Immature natural killer cell (primary cell): ENCODE data around the gene NTRK2. TPM values are rescaled to one million over a fixed set of nuclear protein-coding genes. Genes with fewer than 3 reads are reported as not detected.
A peak's percentile ranks its signal among the peaks of the same experiment; 100 is the strongest.

Source experiments
- DNase-seq, 3 donors: peaks; one replicate each; pipeline ENCODE4 v3.0.0; 2022; ENCODE audit warnings: mixed read lengths in 1 of 3
- H3K27ac Mint-ChIP-seq, 6 donors: one replicate each; pipeline ENCODE4 v1.8.0; 2020; ENCODE audit warnings: mixed read lengths in 6 of 6, mild to moderate bottlenecking in 5 of 6, inconsistent platforms in 4 of 6, moderate library complexity in 3 of 6
- H3K27me3 Mint-ChIP-seq, 3 donors: one replicate each; pipeline ENCODE4 v1.8.0; 2020 to 2021; ENCODE audit warnings: low read depth in 3 of 3, mild to moderate bottlenecking in 3 of 3, mixed read lengths in 3 of 3, moderate library complexity in 3 of 3, inconsistent platforms in 1 of 3
- H3K36me3 Mint-ChIP-seq, 3 donors: one replicate each; pipeline ENCODE4 v1.8.0; 2020; ENCODE audit warnings: mixed read lengths in 3 of 3, inconsistent platforms in 2 of 3, mild to moderate bottlenecking in 2 of 3
- H3K4me1 Mint-ChIP-seq, 2 donors: one replicate each; pipeline ENCODE4 v1.8.0; 2020; ENCODE audit warnings: inconsistent platforms in 2 of 2, mild to moderate bottlenecking in 2 of 2, mixed read lengths in 2 of 2, moderate library complexity in 1 of 2
- H3K4me3 Mint-ChIP-seq, 5 donors: one replicate each; pipeline ENCODE4 v1.8.0; 2020; ENCODE audit warnings: mild to moderate bottlenecking in 5 of 5, mixed read lengths in 5 of 5, inconsistent platforms in 3 of 5, moderate library complexity in 3 of 5
- H3K9me3 Mint-ChIP-seq, 6 donors: one replicate each; pipeline ENCODE4 v1.8.0; 2020; ENCODE audit warnings: mild to moderate bottlenecking in 6 of 6, mixed read lengths in 6 of 6, inconsistent platforms in 4 of 6, moderate library complexity in 3 of 6
- polyA plus RNA-seq, 3 donors: library from polyadenylated mRNA; unstranded; fragments of 300-500 nt; fragmentation: Illumina TruSeq; gene quantifications; one replicate each; pipeline ENCODE4 v1.2.3, GENCODE V29; 2021

Gene NTRK2
- polyA plus RNA-seq, 3 donors from 2014 or later = not detected

GRCh38 chr9:84669013-84669287, 579 bp upstream of the NTRK2 start:
- no peak for DNase-seq
- H3K27me3 Mint-ChIP-seq = peaks cover 5 to 37% (median 11%) of the 10 kb centered on the region in 3 donors

GRCh38 chr9:84670138-84671041, 861 bp downstream of the NTRK2 start:
- H3K9me3 Mint-ChIP-seq = peaks cover 0 to 1% (median 0%) of the 10 kb centered on the region in 6 donors
- DNase-seq = no peak
- H3K27ac Mint-ChIP-seq = no peak overlapping the region
- peaks cover 13 to 17% of the 10 kb centered on the region in 2 donors for H3K4me1 Mint-ChIP-seq
- no peak overlapping the region for H3K4me3 Mint-ChIP-seq
- H3K27me3 Mint-ChIP-seq = peaks cover 2 to 37% (median 11%) of the 10 kb centered on the region in 3 donors
- H3K36me3 Mint-ChIP-seq = no peaks in the 10 kb centered on the region

More at GRCh38 chr9:84669013-84669287, 579 bp upstream of the NTRK2 start:
- Mint-ChIP-seq H3K27ac (no peak overlapping the region), H3K36me3 (no peaks in the 10 kb centered on the region), H3K4me1 (peaks cover 13 to 17% of the 10 kb centered on the region in 2 donors), H3K4me3 (peak overlapping the region in 2 of 5 donors; percentile 33 to 37), H3K9me3 (peaks cover 0 to 1% (median 0%) of the 10 kb centered on the region in 6 donors)

GRCh38 chr9:84671586-84672521, 2.3 kb downstream of the NTRK2 start:
- Mint-ChIP-seq H3K4me3 (no peak overlapping the region), H3K27me3 (peaks cover 2 to 31% (median 7%) of the 10 kb centered on the region in 3 donors), H3K9me3 (no peaks in the 10 kb centered on the region), H3K36me3 (no peaks in the 10 kb centered on the region), H3K4me1 (peaks cover 13 to 17% of the 10 kb centered on the region in 2 donors), H3K27ac (no peak overlapping the region)
- no peak for DNase-seq

- peaks cover 2 to 24% (median 5%) of the 10 kb centered on the region in 3 donors for H3K27me3 Mint-ChIP-seq
- no peaks in the 10 kb centered on the region for H3K9me3 Mint-ChIP-seq
- H3K27ac Mint-ChIP-seq = no peak overlapping the region
Measured at GRCh38 chr9:84673806-84674205, 4.3 kb downstream of the NTRK2 start.

GRCh38 chr9:84677080-84677479, 7.6 kb downstream of the NTRK2 start:
- H3K27ac Mint-ChIP-seq = no peak overlapping the region
- DNase-seq = no peak
- no peaks in the 10 kb centered on the region for H3K9me3 Mint-ChIP-seq
- H3K27me3 Mint-ChIP-seq = peaks cover 6 to 8% (median 6%) of the 10 kb centered on the region in 3 donors
- H3K4me3 Mint-ChIP-seq = no peak overlapping the region
- H3K36me3 Mint-ChIP-seq = no peaks in the 10 kb centered on the region
- no peaks in the 10 kb centered on the region for H3K4me1 Mint-ChIP-seq

More at GRCh38 chr9:84673806-84674205, 4.3 kb downstream of the NTRK2 start:
- Mint-ChIP-seq H3K4me1 (peaks cover 5 to 6% of the 10 kb centered on the region in 2 donors), H3K36me3 (no peaks in the 10 kb centered on the region), H3K4me3 (no peak overlapping the region)
- DNase-seq = no peak

GRCh38 chr9:84679571-84679970, 10.0 kb downstream of the NTRK2 start:
- DNase-seq = no peak
- peaks cover 4 to 6% (median 5%) of the 10 kb centered on the region in 3 donors for H3K27me3 Mint-ChIP-seq
- H3K9me3 Mint-ChIP-seq = no peaks in the 10 kb centered on the region
- no peaks in the 10 kb centered on the region for H3K36me3 Mint-ChIP-seq
- no peak overlapping the region for H3K27ac Mint-ChIP-seq
- no peak overlapping the region for H3K4me3 Mint-ChIP-seq
- no peaks in the 10 kb centered on the region for H3K4me1 Mint-ChIP-seq

GRCh38 chr9:84681516-84682285, 12.2 kb downstream of the NTRK2 start:
- Mint-ChIP-seq H3K9me3 (no peaks in the 10 kb centered on the region), H3K27me3 (peaks cover 4 to 7% (median 5%) of the 10 kb centered on the region in 3 donors), H3K4me3 (no peak overlapping the region), H3K36me3 (no peaks in the 10 kb centered on the region), H3K4me1 (no peaks in the 10 kb centered on the region), H3K27ac (no peak overlapping the region)
- DNase-seq = no peak

- H3K4me1 Mint-ChIP-seq = no peaks in the 10 kb centered on the region
- no peak overlapping the region for H3K4me3 Mint-ChIP-seq
Measured at GRCh38 chr9:84686068-84686467, 16.5 kb downstream of the NTRK2 start.

GRCh38 chr9:84688956-84689355, 19.4 kb downstream of the NTRK2 start:
- H3K27me3 Mint-ChIP-seq = peaks cover 0 to 5% (median 2%) of the 10 kb centered on the region in 3 donors
- H3K9me3 Mint-ChIP-seq = no peaks in the 10 kb centered on the region
- H3K36me3 Mint-ChIP-seq = no peaks in the 10 kb centered on the region
- H3K27ac Mint-ChIP-seq = no peak overlapping the region
- DNase-seq = no peak
- no peaks in the 10 kb centered on the region for H3K4me1 Mint-ChIP-seq
- H3K4me3 Mint-ChIP-seq = no peak overlapping the region

More at GRCh38 chr9:84686068-84686467, 16.5 kb downstream of the NTRK2 start:
- no peak for DNase-seq
- no peaks in the 10 kb centered on the region for H3K9me3 Mint-ChIP-seq
- H3K27me3 Mint-ChIP-seq = peaks cover 0 to 5% (median 3%) of the 10 kb centered on the region in 3 donors
- no peaks in the 10 kb centered on the region for H3K36me3 Mint-ChIP-seq
- H3K27ac Mint-ChIP-seq = no peak overlapping the region

GRCh38 chr9:84691634-84692033, 22.1 kb downstream of the NTRK2 start:
- no peak for DNase-seq
- Mint-ChIP-seq H3K4me3 (no peak overlapping the region), H3K4me1 (no peaks in the 10 kb centered on the region), H3K9me3 (no peaks in the 10 kb centered on the region), H3K27me3 (peaks cover 0 to 4% (median 2%) of the 10 kb centered on the region in 3 donors), H3K27ac (no peak overlapping the region), H3K36me3 (no peaks in the 10 kb centered on the region)

- Mint-ChIP-seq H3K4me1 (no peaks in the 10 kb centered on the region), H3K27ac (no peak overlapping the region), H3K36me3 (no peaks in the 10 kb centered on the region), H3K9me3 (no peaks in the 10 kb centered on the region), H3K4me3 (peak overlapping the region in 1 of 5 donors; percentile 40), H3K27me3 (peaks cover 2 to 5% (median 4%) of the 10 kb centered on the region in 3 donors)
- no peak for DNase-seq
Measured at GRCh38 chr9:84694248-84694647, 24.7 kb downstream of the NTRK2 start.

- no peak overlapping the region for H3K4me3 Mint-ChIP-seq
- H3K27me3 Mint-ChIP-seq = peaks cover 4 to 9% (median 8%) of the 10 kb centered on the region in 3 donors
- no peaks in the 10 kb centered on the region for H3K36me3 Mint-ChIP-seq
- no peak overlapping the region for H3K27ac Mint-ChIP-seq
- no peak for DNase-seq
- H3K9me3 Mint-ChIP-seq = peaks cover 0 to 1% (median 0%) of the 10 kb centered on the region in 6 donors
- no peaks in the 10 kb centered on the region for H3K4me1 Mint-ChIP-seq
Measured at GRCh38 chr9:84697042-84697441, 27.5 kb downstream of the NTRK2 start.

- peak in 1 of 3 donors; percentile 19 for DNase-seq
- no peaks in the 10 kb centered on the region for H3K4me1 Mint-ChIP-seq
- peaks cover 4 to 8% (median 8%) of the 10 kb centered on the region in 3 donors for H3K27me3 Mint-ChIP-seq
- H3K27ac Mint-ChIP-seq = no peak overlapping the region
- H3K4me3 Mint-ChIP-seq = no peak overlapping the region
- peaks cover 0 to 1% (median 0%) of the 10 kb centered on the region in 6 donors for H3K9me3 Mint-ChIP-seq
- no peaks in the 10 kb centered on the region for H3K36me3 Mint-ChIP-seq
Measured at GRCh38 chr9:84697509-84698114, 28.1 kb downstream of the NTRK2 start.
